Skeletal muscle tissue (tissue), 4 donors: ENCODE results near the gene CELA1. TPM values are rescaled to one million over a fixed set of nuclear protein-coding genes. Genes with fewer than 3 reads are reported as not detected.
"Not testable (repeated sequence)": the region's sequence is repeated elsewhere in the genome, so short reads cannot be mapped to it uniquely, and the experiment has no call there.

ENCODE experiments used
- H3K27ac ChIP-seq: one replicate; pipeline ENCODE4 v1.7.0; 2013; ENCODE audit warnings: mild to moderate bottlenecking, low read depth, low read length, inconsistent platforms
- H3K27me3 ChIP-seq, 3 donors: one replicate each; pipeline ENCODE4 v1.7.0; 2013; ENCODE audit warnings: low read length in 3 of 3; ENCODE audit not compliant: control insufficient read depth in 3 of 3, insufficient read depth in 3 of 3
- H3K36me3 ChIP-seq, 3 donors: one replicate each; pipeline ENCODE4 v1.7.0; 2013; ENCODE audit warnings: low read length in 3 of 3; ENCODE audit not compliant: control insufficient read depth in 3 of 3, insufficient read depth in 3 of 3
- H3K4me1 ChIP-seq, 3 donors: one replicate each; pipeline ENCODE4 v1.7.0; 2013; ENCODE audit warnings: low read length in 3 of 3, mild to moderate bottlenecking in 3 of 3; ENCODE audit not compliant: control insufficient read depth in 3 of 3, insufficient read depth in 3 of 3
- H3K4me3 ChIP-seq, 3 donors: one replicate each; pipeline ENCODE4 v1.7.0; 2013; ENCODE audit warnings: low read length in 3 of 3
- H3K9ac ChIP-seq, 3 donors: one replicate each; pipeline ENCODE4 v1.7.0; 2013; ENCODE audit warnings: low read length in 3 of 3, mild to moderate bottlenecking in 3 of 3, moderate library complexity in 2 of 3, low read depth in 1 of 3
- H3K9me3 ChIP-seq, 3 donors: one replicate each; pipeline ENCODE4 v1.7.0; 2013; ENCODE audit warnings: low read length in 3 of 3; ENCODE audit not compliant: control insufficient read depth in 3 of 3
- total RNA-seq: library from RNA; depleted of rRNA; stranded (reverse); fragments of >200 nt; gene quantifications from one replicate; pipeline ENCODE4 v1.2.3, GENCODE V29; 2014
- donor health status: Osteomylitis.

The CELA1 gene
- total RNA-seq, 1 donor from 2014 or later: not detected

GRCh38 chr12:51320695-51321320 lies 25.7 kb downstream of the CELA1 start:
- H3K36me3 ChIP-seq: no peaks in the 10 kb centered on the region
- no peaks in the 10 kb centered on the region for H3K9me3 ChIP-seq
- H3K4me1 ChIP-seq: peaks cover 0 to 3% (median 0%) of the 10 kb centered on the region in 3 donors
- H3K27ac ChIP-seq: no peak overlapping the region
- H3K9ac ChIP-seq: no peak overlapping the region
- H3K4me3 ChIP-seq: no peak overlapping the region
- H3K27me3 ChIP-seq: peaks cover 0 to 5% (median 0%) of the 10 kb centered on the region in 3 donors

GRCh38 chr12:51320311-51320694 lies 26.2 kb downstream of the CELA1 start:
- Histone ChIP-seq H3K9me3 (no peaks in the 10 kb centered on the region), H3K27me3 (peaks cover 0 to 5% (median 0%) of the 10 kb centered on the region in 3 donors), H3K4me3 (no peak overlapping the region), H3K9ac (no peak overlapping the region), H3K36me3 (no peaks in the 10 kb centered on the region), H3K4me1 (peaks cover 0 to 3% (median 0%) of the 10 kb centered on the region in 3 donors), H3K27ac (no peak overlapping the region)

- Histone ChIP-seq H3K27me3 (peaks cover 0 to 5% (median 0%) of the 10 kb centered on the region in 3 donors), H3K4me3 (no peak overlapping the region), H3K27ac (no peak overlapping the region), H3K9me3 (no peaks in the 10 kb centered on the region), H3K9ac (no peak overlapping the region), H3K4me1 (peaks cover 0 to 3% (median 0%) of the 10 kb centered on the region in 3 donors), H3K36me3 (no peaks in the 10 kb centered on the region)
Observed at GRCh38 chr12:51318846-51319599, 27.5 kb downstream of the CELA1 start.

DNA sequence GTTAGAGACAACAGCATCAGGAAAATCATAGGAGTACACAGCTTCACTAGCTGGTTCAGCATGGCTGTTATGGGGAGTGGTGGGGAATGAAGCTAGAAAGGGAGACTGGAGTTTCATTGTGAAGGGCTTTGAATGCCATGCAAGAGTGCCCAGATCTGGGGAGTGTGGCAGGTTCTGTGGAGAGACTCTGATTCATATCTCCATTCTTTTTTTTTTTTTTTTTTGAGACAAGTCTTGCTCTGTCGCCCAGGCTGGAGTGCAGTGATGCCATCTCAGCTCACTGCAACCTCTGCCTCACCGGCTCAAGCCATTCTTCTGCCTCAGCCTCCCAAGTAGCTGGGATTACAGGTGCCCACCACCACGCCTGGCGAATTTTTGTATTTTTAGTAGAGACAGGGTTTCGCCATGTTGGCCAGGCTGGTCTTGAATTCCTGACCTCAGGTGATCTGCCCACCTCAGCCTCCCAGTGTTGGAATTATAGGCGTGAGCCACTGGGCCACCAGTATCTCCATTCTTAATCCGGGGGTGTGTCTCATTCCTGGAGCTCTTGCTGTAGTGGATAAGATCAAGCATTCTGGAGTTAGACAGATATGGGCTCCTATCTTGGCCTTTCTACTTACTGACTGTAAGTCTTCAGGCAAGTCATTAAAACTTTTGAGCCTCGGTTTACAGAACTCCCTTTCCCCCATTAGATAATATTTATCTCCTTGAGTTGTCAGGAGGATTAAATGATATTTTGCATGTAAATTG lies 28.2 kb downstream of the CELA1 start:
- not testable (repeated sequence) for H3K27ac ChIP-seq, H3K36me3 ChIP-seq, H3K4me1 ChIP-seq, H3K9ac ChIP-seq, H3K9me3 ChIP-seq, H3K4me3 ChIP-seq, H3K27me3 ChIP-seq

GRCh38 chr12:51311389-51311788 lies 35.1 kb downstream of the CELA1 start:
- Histone ChIP-seq H3K36me3 (no peaks in the 10 kb centered on the region), H3K4me1 (no peaks in the 10 kb centered on the region), H3K9me3 (no peaks in the 10 kb centered on the region), H3K27me3 (no peaks in the 10 kb centered on the region), H3K27ac (no peak overlapping the region), H3K9ac (no peak overlapping the region), H3K4me3 (no peak overlapping the region)

DNA sequence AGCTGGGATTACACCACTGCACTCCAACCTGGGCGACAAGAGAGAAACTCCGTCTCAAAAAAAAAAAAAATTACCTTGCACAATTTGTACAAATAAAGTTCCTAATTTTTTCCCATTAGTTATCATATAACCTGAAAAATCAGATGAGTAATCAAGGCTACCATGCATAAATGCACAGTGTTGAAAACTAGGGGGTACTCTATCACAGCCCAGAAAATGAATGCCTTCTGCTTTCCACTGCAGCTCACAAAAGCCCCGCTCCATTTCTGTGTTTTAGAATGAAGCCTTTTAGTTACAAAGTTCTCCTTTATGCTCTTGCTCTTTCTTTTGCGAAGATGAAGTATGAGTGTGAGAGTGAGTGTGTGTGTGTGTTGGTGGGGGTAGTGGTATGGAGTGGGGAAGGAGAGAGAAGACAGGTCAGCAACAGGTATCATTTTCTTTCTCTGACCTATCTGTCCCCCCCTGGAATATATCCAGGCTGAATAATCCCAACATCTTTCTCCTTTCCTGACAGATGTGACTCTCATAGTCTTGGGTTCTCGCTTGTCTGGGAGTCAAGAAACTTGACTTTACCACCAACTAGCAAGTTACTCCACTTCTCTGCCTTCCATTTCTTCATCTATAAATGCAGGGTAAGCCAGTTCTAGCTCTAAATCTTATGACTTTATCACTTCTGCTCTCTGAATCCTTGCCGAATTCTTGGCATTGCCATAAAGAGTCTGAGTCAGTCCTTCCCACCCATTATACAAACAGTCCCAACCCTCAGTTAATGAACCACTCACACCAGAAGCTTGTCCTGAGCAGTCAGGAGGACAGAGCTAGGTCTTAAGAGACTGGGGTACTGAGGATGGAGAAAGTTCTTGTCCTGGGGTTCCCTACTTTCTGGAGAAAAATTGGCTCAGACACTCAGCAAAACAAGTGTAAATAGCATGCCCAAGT lies 38.6 kb downstream of the CELA1 start:
- no peak overlapping the region for H3K4me3 ChIP-seq
- no peak overlapping the region for H3K27ac ChIP-seq
- H3K9ac ChIP-seq: no peak overlapping the region
- H3K4me1 ChIP-seq: no peaks in the 10 kb centered on the region
- no peaks in the 10 kb centered on the region for H3K27me3 ChIP-seq
- H3K36me3 ChIP-seq: no peaks in the 10 kb centered on the region
- no peaks in the 10 kb centered on the region for H3K9me3 ChIP-seq

- H3K27me3 ChIP-seq: no peaks in the 10 kb centered on the region
- H3K36me3 ChIP-seq: no peaks in the 10 kb centered on the region
- no peaks in the 10 kb centered on the region for H3K4me1 ChIP-seq
- H3K27ac ChIP-seq: no peak overlapping the region
- no peak overlapping the region for H3K9ac ChIP-seq
- no peak overlapping the region for H3K4me3 ChIP-seq
- H3K9me3 ChIP-seq: no peaks in the 10 kb centered on the region
Observed at GRCh38 chr12:51306507-51306906, 40.0 kb downstream of the CELA1 start.

- not testable (repeated sequence) for H3K4me1 ChIP-seq, H3K4me3 ChIP-seq, H3K27ac ChIP-seq, H3K9ac ChIP-seq, H3K27me3 ChIP-seq, H3K36me3 ChIP-seq, H3K9me3 ChIP-seq
Observed at GRCh38 chr12:51300768-51301167, 45.7 kb downstream of the CELA1 start.

DNA sequence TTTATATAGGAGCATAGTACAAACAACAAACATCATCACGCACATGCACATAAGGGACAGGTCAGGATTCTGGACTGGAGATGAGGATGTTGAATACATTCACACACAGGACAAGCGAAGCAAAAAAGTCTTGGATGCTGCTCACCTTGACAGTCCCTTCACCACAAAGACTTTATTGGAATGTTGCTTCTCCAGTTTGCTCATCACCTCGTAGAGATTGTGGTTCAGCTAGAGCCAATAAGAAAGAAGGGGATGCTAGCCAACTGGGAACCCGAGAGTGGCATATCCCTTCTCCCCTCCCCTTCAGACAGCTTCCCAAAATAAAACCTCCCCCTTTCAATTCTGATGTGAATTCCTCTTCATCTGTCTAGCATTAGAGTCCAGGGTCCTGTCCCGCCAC lies 50.8 kb downstream of the CELA1 start:
- Histone ChIP-seq H3K4me3 (no peak overlapping the region), H3K36me3 (no peaks in the 10 kb centered on the region), H3K9me3 (no peaks in the 10 kb centered on the region), H3K4me1 (no peaks in the 10 kb centered on the region), H3K27ac (no peak overlapping the region), H3K9ac (no peak overlapping the region), H3K27me3 (no peaks in the 10 kb centered on the region)
